ENCODE data around the gene EMC1. TPM values are rescaled to one million over a fixed set of nuclear protein-coding genes. Genes with fewer than 3 reads are reported as not detected.

EMC1 gene
- total RNA-seq, 1 experiment from 2014 or later, result 40.7 TPM

DNA sequence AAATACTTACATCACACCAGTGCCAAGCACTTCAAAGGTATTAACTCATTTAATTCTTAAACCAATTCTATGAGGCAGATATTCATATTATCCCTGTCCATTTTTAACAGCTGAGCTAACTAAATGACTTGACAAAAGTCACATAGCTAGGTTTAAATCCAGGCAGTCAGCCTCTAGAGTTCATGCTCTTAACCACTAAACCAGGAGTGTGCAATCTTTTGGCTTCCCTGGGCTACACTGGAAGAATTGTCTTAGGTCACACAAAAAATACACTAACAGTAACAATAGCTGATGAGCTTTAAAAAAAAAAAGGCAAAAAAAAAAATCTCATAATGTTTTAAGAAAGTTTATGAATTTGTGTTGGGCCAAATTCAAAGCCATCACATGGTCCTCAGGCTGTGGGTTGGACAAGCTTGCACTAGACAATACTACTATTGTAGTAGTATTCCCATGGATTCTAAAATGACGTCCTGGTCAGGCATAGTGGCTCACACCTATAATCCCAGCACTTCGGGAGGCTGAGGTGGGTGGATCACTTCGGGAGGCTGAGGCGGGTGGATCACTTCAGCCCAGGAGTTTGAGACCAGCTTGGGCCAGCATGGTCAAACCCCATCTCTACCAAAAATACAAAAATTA lies 51.2 kb downstream of the EMC1 start:
- Histone ChIP-seq H3K4me2 (no peak overlapping the region), H3K4me1 (replicated peaks; ENCODE audit: insufficient read depth) (no peaks in the 10 kb centered on the region), H3K27me3 (ENCODE audit: insufficient read depth, low read depth) (no peaks in the 10 kb centered on the region), H3K36me3 (ENCODE audit: low read depth) (0 out of 2 replicates have a peak, but pooled peaks cover 6% of the 10 kb centered on the region), H3K79me2 (ENCODE audit: low read depth) (peaks cover 37% of the 10 kb centered on the region), H2AFZ (no peak overlapping the region), H3K27ac (no peak overlapping the region), H3K4me3 (no peak overlapping the region), H3F3A (ENCODE audit: insufficient read depth, low read depth) (no peaks in the 10 kb centered on the region), H3K9me2 (ENCODE audit: insufficient read depth) (no peaks in the 10 kb centered on the region), H4K20me1 (ENCODE audit: insufficient read depth) (peaks cover 30% of the 10 kb centered on the region), H3K9me3 (ENCODE audit: insufficient read depth, low read depth) (no peaks in the 10 kb centered on the region)
- ChIA-PET POLR2A (ENCODE audit: unreplicated experiment) (interaction anchor here (0.6 kb wide), 2 partner anchors 11 to 111 kb away, joined by 3 to 7 read pairs; no protein-coding TSS in a partner anchor), CTCF (no interaction called here)
- TF ChIP-seq EZH2 (IDR thresholded peaks at IDR 0.05; ENCODE audit: low read depth), result no peak
- TF ChIP-seq, protein P1, sequence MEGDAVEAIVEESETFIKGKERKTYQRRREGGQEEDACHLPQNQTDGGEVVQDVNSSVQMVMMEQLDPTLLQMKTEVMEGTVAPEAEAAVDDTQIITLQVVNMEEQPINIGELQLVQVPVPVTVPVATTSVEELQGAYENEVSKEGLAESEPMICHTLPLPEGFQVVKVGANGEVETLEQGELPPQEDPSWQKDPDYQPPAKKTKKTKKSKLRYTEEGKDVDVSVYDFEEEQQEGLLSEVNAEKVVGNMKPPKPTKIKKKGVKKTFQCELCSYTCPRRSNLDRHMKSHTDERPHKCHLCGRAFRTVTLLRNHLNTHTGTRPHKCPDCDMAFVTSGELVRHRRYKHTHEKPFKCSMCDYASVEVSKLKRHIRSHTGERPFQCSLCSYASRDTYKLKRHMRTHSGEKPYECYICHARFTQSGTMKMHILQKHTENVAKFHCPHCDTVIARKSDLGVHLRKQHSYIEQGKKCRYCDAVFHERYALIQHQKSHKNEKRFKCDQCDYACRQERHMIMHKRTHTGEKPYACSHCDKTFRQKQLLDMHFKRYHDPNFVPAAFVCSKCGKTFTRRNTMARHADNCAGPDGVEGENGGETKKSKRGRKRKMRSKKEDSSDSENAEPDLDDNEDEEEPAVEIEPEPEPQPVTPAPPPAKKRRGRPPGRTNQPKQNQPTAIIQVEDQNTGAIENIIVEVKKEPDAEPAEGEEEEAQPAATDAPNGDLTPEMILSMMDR (conservative IDR thresholded peaks at IDR 0.05), result no peak
- DNase-seq, result no peak
- intact Hi-C loops (cut with micrococcal nuclease; ENCODE audit: unreplicated experiment), result no loop called here
- no TSS peak for BruUV-seq (replicated peaks)

DNA sequence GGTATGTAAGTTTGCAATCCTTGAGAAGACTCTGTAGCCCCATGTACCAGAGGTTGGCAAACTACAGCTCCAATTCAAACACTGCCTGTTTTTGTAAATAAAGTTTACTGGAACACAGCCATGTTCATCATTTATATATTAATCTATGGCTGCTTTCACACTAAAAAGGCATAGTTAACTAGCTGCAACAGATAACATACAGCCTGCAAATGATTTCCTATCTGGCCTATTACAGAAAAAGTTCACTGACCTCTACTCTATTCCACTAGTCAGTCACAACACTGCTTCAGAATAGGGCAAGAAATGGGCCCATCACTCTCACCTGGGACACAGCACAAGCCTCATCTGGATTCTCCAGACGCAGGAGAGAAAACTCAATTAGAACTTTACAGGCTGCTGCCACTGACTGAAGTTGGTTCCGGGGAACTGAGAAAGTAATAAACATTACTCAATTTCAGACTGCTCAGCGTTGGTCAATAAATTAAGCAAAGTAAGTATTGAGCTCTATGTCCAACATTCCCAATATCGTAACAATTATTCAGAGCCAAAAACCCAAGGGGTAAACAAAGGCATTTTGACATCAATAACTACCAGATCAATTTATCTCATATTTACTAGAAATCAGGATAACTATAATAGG lies 51.9 kb downstream of the EMC1 start:
- Histone ChIP-seq H3K9me2 (ENCODE audit: insufficient read depth) (no peaks in the 10 kb centered on the region), H3K27me3 (ENCODE audit: insufficient read depth, low read depth) (no peaks in the 10 kb centered on the region), H4K20me1 (ENCODE audit: insufficient read depth) (peaks cover 30% of the 10 kb centered on the region), H3K79me2 (ENCODE audit: low read depth) (peaks cover 30% of the 10 kb centered on the region), H3K4me2 (no peak overlapping the region), H3K4me3 (no peak overlapping the region), H2AFZ (no peak overlapping the region), H3F3A (ENCODE audit: insufficient read depth, low read depth) (no peaks in the 10 kb centered on the region), H3K36me3 (ENCODE audit: low read depth) (0 out of 2 replicates have a peak, but pooled peaks cover 6% of the 10 kb centered on the region), H3K27ac (no peak overlapping the region), H3K9me3 (ENCODE audit: insufficient read depth, low read depth) (no peaks in the 10 kb centered on the region), H3K4me1 (replicated peaks; ENCODE audit: insufficient read depth) (no peaks in the 10 kb centered on the region)
- intact Hi-C loops (cut with micrococcal nuclease; ENCODE audit: unreplicated experiment), result no loop called here
- ChIA-PET POLR2A (ENCODE audit: unreplicated experiment) (interaction anchor here (0.6 kb wide), 2 partner anchors 12 to 111 kb away, joined by 3 to 7 read pairs; no protein-coding TSS in a partner anchor), CTCF (no interaction called here)
- DNase-seq, result no peak
- BruUV-seq (replicated peaks), result no TSS peak
- TF ChIP-seq EZH2 (IDR thresholded peaks at IDR 0.05; ENCODE audit: low read depth), result no peak
- TF ChIP-seq, protein P1 (conservative IDR thresholded peaks at IDR 0.05), result no peak

DNA sequence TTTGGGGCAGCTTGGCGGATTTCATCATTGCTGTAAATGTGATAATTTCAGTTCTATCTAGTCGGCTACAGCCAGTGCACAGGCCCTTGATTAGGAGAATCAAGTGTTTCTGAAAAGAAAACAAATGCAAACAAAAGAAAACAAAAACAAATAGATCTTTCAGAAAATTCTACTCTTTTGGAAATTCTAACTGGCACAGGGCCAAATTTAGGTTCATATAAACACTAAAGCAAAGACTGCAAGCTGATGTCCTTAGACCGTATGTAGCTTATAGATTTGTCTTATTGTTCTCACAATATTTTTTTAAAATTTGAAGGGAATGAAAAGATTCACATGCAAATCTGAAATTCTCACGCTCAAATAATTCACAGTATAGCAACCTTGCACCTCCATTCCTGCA lies 52.5 kb downstream of the EMC1 start:
- Histone ChIP-seq H3K36me3 (ENCODE audit: low read depth) (peaks cover 7% of the 10 kb centered on the region; the same call in 1 of the 2 replicates), H3K27me3 (ENCODE audit: insufficient read depth, low read depth) (no peaks in the 10 kb centered on the region), H3K9me2 (ENCODE audit: insufficient read depth) (no peaks in the 10 kb centered on the region), H3K4me1 (replicated peaks; ENCODE audit: insufficient read depth) (no peaks in the 10 kb centered on the region), H3K4me3 (no peak overlapping the region), H3K27ac (no peak overlapping the region), H4K20me1 (ENCODE audit: insufficient read depth) (peaks cover 30% of the 10 kb centered on the region), H3K9me3 (ENCODE audit: insufficient read depth, low read depth) (no peaks in the 10 kb centered on the region), H3K79me2 (ENCODE audit: low read depth) (peaks cover 26% of the 10 kb centered on the region), H3F3A (ENCODE audit: insufficient read depth, low read depth) (no peaks in the 10 kb centered on the region), H3K4me2 (no peak overlapping the region), H2AFZ (no peak overlapping the region)
- CTCF ChIA-PET, result no interaction called here
- POLR2A ChIA-PET (ENCODE audit: unreplicated experiment), result no interaction called here
- no TSS peak for BruUV-seq (replicated peaks)
- TF ChIP-seq EZH2 (IDR thresholded peaks at IDR 0.05; ENCODE audit: low read depth), result no peak
- intact Hi-C loops (cut with micrococcal nuclease; ENCODE audit: unreplicated experiment), result no loop called here
- no peak for DNase-seq
